ENCODE measurements around the gene CALD1. TPM values are rescaled to one million over a fixed set of nuclear protein-coding genes. Genes with fewer than 3 reads are reported as not detected.

CALD1 gene
- total RNA-seq, 1 donor from 2014 or later = 237 TPM

DNA sequence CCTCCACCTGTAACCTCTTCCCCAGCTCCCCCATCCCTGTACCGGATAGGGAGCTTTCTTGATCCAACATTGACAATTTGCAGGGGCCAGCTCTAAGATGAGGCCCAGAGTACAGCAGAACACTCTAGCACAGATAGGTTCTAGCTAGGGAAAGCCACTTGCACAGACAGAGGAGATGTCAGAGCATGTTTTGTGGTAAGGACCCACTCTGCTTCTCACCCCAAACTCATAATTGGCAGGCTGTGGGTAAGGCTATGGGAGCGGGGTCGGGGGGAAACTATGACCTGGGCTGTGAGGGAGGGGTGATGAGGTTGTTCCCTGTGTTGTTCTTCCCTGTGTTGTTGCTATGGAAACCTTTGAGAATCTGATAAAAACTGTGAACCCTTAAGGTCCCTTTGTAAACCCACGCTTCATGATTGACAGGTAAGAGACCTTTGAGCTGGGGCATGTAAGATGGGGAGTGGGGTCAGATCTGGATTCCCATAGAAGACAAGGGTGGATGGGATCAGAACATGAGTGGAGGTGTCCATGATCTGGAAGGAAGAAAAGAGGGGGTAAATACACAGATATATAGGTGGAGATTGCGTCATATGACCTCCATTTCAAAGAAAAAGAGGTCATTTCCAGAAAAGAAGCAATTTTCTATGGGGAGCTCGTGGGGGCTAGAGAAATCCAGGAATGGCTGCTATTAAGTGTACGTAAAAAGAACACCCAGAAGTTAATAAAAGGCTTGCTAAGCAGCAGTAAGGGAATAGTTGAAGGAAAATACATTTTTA, 4.0 kb downstream of the CALD1 start:
- no peak for DNase-seq (ENCODE audit: low spot score)
- intact Hi-C loops (cut with DNase I) = loop anchor here (2.0 to 5.0 kb wide), 2 partner anchors 43 to 144 kb away; no protein-coding TSS in a partner anchor

DNA sequence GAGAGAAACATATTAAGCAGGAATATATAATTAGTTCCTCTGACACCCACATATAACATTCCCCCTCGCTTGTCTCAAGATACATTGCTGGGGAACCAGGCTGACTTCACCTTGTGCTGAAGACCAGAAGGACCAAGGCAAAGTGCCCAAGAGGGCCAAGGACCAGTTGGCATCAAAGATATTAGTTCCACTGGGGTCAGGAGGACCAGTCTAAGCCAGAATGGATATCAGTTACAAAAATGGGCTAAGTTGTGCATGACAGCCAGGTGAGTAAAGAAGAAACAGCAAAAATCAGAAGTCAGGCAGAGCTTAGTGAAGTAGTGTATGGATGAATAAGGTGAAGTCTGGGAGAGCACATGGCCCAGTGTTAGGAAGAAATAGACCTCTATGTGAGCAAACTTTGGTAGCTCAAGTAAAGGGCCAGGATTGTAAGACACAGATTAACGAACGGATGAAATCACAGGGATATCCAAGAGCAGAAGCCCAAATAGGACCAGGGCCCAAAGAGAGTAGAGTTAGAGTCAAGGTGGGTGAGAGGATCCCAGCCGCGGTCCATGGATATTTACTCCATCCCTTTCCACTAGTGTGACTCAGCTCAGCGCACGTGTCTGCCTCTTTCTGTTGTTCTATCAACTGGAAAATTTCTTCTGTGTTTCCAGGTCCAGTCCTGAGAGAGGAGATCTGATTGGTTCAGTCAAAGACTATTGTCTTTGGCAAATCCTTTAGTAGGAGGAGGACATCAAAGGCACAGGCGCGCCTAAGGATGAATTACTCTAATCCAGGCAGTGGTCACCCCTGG, 5.0 kb downstream of the CALD1 start:
- no peak for DNase-seq (ENCODE audit: low spot score)

DNA sequence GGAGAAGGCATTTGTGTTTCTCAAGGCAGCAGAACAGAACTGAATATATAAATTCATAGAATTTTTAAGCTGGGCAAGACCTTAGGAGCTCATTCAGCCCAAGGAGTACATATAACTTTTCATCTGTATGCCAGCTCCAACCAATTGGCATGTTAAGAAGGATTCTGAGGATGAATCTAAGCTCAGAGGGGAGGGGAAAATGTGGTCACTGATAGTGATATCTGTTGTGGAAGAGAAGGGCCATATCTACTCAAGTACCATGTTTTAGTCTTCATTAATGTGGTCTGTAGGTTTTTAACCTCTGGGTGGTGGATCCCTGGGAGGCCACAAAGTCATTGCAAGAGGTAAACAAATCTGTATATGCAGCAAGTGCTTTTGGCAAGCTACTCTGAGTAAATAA, 6.4 kb downstream of the CALD1 start:
- intact Hi-C loops (cut with DNase I) = no loop called here
- no peak for DNase-seq (ENCODE audit: low spot score)

More for the DNA sequence above, 5.0 kb downstream of the CALD1 start:
- intact Hi-C loops (cut with DNase I) = loop anchor here (5.0 kb wide), 1 partner anchor 143 kb away; no protein-coding TSS in a partner anchor

DNA sequence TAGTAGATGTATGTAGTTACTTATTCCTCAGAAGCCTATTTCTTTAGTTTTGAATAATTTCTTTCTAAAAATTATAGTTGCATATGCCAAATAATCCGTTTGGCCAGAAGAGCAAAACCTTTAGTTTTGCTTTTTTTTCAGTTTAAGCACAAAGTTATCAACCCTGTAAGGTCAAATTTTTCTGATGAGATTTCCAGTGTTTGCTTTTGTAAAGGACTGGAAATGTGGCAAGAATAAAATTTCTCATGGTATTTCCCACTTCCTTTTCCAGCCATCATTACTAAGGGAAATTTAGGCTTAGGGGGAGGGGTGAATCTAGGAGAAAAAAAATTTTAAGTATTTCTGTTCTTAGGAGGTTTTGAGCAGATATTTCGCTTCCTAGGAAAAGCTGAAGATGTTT, 7.6 kb downstream of the CALD1 start:
- intact Hi-C loops (cut with DNase I) = no loop called here
- no peak for DNase-seq (ENCODE audit: low spot score)

DNA sequence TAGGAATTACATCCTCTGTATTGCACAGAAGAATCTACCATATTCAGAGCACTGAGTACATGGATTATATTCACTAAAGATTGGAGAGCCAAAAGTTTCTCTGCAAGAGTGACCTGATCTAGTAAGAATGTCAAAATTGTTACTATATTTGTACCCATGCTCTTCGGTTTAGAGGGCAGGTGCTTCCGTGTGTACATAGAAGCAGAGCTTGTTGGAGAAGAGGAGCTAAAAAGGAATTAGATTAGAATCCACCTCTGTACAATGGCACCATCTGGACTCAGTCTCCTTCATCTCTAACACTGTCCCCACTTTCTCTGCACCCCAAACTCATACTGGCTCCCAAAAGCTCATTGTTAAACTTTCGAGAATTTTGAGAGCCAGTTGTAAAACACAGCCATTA, 8.3 kb downstream of the CALD1 start:
- intact Hi-C loops (cut with DNase I) = no loop called here
- DNase-seq (ENCODE audit: low spot score) = no peak

DNA sequence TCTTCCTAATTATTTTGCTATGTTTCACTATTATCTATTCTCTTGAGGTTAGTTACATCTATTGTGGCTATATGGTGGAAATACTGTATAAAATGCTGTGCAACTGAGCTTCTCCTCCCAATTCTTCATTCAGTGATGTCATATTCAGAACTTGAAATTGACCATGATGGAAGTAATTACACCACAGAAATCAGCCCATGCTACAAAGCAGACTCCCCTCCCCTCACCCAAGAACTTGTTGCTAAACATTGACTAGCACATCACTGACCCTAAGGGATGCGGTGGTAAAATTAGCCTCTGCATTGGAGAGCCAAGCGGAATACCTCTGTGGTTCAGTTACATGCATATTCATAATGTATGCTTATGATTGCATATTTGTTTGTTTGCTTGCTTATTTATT, 8.8 kb downstream of the CALD1 start:
- no peak for DNase-seq (ENCODE audit: low spot score)
- intact Hi-C loops (cut with DNase I) = no loop called here

DNA sequence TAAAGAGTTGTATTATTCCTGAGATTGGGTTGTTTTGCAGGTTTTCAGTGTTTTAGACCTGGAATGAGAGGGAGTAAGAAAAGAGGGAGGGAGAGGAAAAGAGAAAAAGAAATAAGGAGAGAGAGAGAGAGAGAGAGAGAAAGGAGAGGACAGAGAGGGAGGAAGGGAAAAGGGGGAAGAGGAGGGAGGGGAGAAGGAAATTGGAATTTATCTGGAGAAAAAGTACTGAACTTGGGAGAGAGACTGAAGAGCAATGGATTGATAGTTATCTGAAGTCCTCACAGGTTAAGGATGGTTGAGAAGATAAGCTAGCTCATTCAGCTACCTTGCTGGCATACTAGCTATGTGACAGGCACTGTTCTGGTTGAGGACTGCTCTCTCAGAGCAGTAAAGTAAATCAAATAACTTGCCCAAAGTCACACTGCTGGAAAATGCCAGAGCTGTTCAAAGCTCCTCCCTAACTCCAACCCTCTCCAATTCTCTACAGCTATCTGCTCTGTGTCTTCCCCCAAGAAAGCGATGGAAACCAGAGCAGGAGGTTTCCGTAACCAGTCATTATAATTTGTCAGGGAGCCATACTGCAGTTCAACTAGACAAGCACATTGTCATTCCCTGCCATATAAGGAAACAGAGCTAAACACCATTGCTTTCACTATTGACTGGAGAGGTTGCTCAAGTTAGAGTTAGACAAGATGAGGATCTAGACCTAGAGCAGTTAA, 10.7 kb downstream of the CALD1 start:
- DNase-seq (ENCODE audit: low spot score) = no peak
- intact Hi-C loops (cut with DNase I) = loop anchor here (2.0 kb wide), 1 partner anchor 37 kb away; no protein-coding TSS in a partner anchor

DNA sequence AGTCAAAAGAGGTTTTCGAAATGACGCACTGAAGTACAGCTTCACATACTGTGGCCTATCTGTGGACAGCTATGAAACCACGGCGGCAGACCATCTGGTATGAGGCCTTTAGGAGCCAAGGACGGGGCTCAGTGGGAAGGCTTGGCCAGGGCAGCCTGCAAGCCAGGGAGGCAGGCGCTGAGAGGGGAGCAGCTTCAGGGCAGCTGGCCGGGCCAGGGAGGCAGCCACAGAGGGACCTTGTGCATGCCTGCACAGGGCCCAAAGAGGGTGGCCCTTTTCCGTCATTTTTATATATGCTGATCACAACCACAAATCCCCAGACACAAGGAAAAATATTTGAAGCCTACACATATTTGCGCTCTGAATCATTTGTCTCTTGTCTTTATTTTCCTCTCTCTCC, 13.5 kb downstream of the CALD1 start:
- peak; percentile 78 for DNase-seq (ENCODE audit: low spot score)
- intact Hi-C loops (cut with DNase I) = no loop called here

DNA sequence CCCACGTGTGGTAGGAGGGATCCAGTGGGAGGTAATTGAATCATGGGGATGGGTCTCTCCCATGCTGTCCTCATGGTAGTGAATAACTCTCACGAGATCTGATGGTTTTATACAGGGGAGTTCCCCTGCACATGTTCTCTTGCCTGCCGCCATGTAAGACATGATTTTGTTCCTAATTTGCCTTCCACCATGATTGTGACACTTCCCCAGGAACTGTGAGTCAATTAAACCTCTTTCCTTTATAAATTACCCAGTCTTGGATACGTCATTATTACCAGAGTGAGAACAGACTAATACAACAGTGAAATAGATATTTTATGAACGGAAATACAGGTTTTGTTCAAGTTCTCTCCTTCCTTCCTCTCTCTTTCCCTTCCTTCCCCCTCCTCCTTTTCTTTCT, 15.8 kb downstream of the CALD1 start:
- DNase-seq (ENCODE audit: low spot score) = no peak
- intact Hi-C loops (cut with DNase I) = no loop called here

DNA sequence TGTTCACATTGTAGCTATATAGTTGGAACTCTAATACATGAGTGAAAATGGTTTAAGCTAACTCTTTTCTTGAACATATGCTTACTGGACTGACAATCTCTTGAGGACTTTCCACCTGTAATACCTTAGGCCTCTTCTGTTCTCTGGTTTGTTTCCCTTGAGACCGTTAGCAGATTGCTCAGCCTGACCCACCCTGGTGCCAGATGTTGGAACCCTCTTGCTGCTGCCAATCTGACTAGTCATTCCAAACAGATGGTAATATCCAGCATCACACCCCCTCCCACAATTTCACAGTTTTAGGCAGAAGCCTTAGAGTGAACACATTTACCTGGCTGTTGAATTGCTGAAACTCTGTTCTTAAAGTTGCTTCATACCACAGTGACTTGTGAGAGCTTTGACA, 18.7 kb downstream of the CALD1 start:
- no peak for DNase-seq (ENCODE audit: low spot score)
- intact Hi-C loops (cut with DNase I) = no loop called here

DNA sequence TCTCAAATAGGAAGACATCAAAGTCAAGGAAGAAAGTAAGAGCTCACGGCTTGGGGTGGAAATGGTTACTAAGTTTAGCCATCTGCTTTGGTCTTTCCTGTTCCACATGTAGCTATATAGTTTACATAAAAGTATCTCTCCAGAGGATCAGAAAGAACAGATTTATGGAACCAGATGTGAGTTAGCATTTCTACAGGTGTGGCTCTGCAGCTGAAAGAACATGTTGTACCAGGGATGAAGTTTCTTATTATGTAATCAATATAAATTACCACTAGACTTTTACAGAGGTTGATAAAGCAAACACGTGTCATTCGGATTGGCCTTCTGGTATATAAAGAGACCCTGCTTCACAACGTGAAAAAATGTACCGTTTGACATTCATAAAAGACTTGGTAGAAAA, 19.9 kb downstream of the CALD1 start:
- intact Hi-C loops (cut with DNase I) = no loop called here
- no peak for DNase-seq (ENCODE audit: low spot score)

DNA sequence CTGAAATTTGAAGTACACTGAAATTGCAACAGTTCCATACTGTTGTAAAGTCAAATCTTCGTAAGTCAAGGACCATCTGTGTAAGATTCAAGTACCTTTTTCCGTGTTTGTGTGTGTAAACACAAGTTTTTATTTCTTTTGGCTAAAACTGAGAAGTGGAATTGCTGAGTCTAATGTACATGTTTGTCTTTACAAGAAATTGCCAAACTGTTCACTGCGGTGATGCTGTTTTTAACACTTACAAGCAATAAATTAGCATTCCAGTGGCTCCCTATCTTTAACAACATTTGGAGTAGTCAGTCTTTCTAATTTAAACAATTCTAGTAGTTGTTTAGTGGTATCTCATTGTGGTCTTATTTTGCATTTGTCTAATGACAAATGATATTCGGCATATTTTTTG, 23.3 kb downstream of the CALD1 start:
- no peak for DNase-seq (ENCODE audit: low spot score)
- intact Hi-C loops (cut with DNase I) = no loop called here

DNA sequence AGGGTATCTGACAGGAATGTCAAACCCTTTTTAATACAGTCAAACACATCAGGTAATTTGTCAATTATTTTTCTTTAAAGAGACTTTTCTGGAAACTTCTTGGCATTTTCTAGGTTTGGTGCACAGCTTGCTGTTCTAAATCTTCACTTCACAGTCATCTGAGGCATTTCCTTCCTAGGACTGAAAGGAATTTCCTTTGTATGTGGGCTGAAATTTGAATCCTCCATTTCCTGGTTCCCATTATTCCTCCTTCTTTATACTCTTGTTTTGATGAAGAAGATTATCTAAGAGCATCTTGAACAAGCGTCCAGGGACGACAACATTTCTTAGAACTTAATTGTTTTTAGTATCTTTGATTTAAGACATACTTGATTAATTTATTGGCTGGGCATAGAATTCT, 24.9 kb downstream of the CALD1 start:
- intact Hi-C loops (cut with DNase I) = no loop called here

DNA sequence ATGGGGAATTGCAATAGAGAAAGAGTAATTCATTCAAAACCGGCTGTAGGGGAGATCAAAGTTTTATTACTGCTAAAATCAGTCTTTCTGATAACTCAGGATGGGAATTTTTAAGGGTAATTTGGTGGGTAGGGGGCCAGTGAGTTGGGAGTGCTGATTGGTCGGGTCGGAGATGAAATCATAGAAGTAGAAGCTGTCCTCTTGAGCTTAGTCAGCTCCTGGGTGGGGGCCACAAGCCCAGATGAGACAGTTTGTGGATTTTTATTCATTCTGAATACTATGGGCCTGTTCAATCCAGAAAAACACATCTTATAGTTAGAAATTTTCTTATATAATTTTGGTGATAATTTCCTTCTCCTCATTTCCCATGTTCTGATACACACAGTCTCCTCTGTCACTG, 25.4 kb downstream of the CALD1 start:
- no peak for DNase-seq (ENCODE audit: low spot score)
- intact Hi-C loops (cut with DNase I) = no loop called here

More for the DNA sequence above, 24.9 kb downstream of the CALD1 start:
- DNase-seq (ENCODE audit: low spot score) = no peak

DNA sequence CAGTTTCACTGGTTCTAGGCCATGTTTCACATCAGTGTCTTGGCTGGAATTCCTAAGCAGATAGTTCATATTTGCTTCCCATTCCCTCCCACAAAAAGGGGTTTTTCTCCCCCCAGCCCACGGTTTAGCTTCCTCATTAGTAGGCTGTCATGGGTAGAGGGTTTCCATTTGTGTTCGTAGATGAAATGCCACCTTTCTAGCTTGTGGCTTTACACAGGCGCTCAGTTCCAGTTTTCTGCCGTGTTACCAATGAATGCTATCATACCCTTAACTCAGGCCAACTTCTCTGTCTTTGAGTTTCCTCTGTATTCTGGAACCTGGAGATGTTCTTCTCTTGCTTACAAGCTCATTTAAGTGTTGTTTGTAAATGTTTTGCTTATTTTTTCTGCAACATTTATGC, 26.8 kb downstream of the CALD1 start:
- no peak for DNase-seq (ENCODE audit: low spot score)
- intact Hi-C loops (cut with DNase I) = no loop called here

DNA sequence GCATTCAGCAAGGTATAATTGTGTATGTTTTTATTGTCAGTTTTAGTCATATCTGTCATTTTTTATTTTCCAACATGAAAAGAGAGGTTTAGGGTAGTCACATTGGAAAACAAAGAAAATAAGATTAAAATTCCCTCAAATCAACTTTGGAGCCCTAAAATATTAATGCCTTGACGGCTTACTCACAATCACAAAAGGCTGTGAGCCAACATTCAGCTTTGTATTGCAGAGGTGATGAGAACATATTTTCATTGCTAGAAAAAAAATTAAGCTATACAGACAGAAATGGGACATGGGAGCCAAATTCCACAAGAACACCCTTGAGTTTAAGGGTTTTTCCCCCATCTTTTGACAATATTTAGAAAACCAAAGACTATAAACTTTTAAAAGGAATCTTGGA, 30.2 kb downstream of the CALD1 start:
- intact Hi-C loops (cut with DNase I) = no loop called here
- no peak for DNase-seq (ENCODE audit: low spot score)

DNA sequence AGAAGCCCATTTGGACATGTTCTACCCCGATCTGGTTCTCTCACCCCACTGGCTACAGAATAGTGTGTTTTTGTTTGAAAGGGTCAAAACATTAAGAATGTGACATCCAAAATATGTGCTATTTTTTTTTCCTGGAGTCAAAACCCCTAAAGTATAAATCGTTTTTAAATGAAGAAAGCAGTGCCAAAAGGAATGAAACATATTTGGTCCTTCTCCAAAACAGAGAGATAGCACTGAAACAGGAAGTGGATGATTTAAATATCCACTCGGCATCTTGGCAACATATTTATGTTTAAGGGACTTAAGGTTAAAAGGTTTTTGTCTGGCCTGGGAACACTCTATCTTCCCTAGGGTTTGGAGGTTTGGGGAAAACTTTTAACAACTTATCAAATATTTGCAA, 32.3 kb downstream of the CALD1 start:
- DNase-seq (ENCODE audit: low spot score) = no peak
- intact Hi-C loops (cut with DNase I) = no loop called here

DNA sequence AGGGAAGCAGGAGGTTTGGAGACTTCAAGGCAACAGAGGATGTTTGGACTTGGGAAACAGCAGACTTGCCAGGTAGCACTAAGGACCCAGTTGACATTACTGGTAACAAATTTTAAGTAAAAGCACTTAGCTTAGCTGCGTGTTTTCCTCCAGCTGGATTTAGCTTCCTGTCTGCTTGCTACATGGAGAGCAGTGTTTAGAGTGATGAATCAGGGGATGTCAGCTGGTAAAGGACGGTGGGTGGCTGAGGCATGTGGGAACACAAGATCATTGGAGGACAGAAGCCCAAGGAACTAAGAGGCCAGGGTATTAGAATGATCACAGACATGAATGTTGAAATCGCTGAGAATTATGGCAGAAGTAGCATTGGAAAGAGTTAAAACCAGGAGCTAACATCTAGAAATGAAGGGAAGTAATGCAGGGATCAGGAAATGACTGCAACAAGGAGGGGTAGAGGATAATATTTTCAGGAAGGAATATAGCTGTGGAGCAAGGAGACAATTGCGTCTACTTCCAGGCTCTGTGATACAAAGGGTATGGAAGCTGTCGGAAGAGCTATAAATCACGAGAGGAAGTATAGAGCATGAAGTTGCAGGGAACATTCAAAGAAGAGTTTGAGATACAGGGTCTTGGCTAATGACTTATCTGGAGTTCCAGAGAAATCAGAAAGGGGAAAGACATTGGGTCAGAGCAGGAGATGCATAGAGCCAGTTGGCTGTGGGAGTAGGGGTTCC, 34.4 kb downstream of the CALD1 start:
- DNase-seq (ENCODE audit: low spot score) = no peak
- intact Hi-C loops (cut with DNase I) = no loop called here

DNA sequence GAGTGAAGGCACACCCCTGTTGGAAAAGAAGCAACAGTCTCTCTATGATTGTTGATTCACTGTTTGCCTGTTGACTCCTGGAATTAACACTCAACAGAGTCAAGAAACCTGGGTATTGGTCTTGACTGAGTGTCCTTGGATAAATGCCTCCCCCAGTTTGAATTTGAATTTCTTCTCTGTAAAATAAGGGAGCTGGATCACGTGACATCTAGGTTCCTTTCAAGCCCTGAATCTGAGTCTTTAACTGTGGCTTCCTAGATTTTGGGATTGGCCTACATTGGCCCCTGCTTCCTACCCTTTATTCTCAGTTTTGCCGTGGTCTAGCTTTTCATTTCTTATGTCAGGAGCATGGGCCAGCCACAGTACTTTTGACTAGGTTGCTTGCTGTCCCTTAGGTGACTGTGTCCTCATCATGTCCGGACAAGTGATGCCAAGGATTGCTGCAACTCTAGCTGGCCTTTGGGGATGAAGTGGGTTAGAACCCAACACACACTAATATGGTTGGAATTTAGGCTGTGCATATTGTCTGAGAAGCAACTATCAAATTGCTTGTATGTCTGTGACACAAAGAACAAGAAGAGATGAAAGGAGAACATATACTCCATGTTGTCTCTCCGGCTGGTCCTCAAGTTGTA, 35.4 kb downstream of the CALD1 start:
- no peak for DNase-seq (ENCODE audit: low spot score)
- intact Hi-C loops (cut with DNase I) = no loop called here

All from cardiac septum (tissue), 1 donor.